Measurements from ENCODE around the gene PCDHGB7. TPM values are rescaled to one million over a fixed set of nuclear protein-coding genes. Genes with fewer than 3 reads are reported as not detected.
"Not testable (repeated sequence)": the region's sequence is repeated elsewhere in the genome, so short reads cannot be mapped to it uniquely, and the experiment has no call there.

PCDHGB7 gene
- 10 to 100 TPM; 12.3 to 19.3 (median 15.3) TPM for total RNA-seq

- TF ChIP-seq CTCF (IDR thresholded peaks at IDR 0.05): peak; percentile 35 to 74 (median 68)
- Histone ChIP-seq H3K36me3 (peaks cover 0 to 16% of the 10 kb centered on the region in 2 donors), H3K9me3 (peaks cover 0 to 98% (median 11%) of the 10 kb centered on the region in 3 donors), H3K4me3 (peak within 1 kb of the TSS; percentile 36 to 52), H3K27ac (peak within 1 kb of the TSS in 3 of 4 donors; percentile 56 to 70 (median 69)), H3K4me1 (peaks cover 0 to 23% (median 0%) of the 10 kb centered on the region in 3 donors)
- ATAC-seq: peak; percentile 87
- 8 to 10% methylated on average over 8 to 13 of the region's 47 CpGs for WGBS, 2 donors (ENCODE audit: low coverage in 1 of 2)
- not testable (repeated sequence) for H3K27me3 ChIP-seq
These were observed at the start of gene PCDHGB7 for GRCh38 chr5:141417494-141418172. Gene PCDHGB7 (plus strand): TSS chr5:141417677. CDS start chr5:141417860, 183 bp downstream.

- H3K36me3 ChIP-seq: no peaks in the 10 kb centered on the region
- H3K27me3 ChIP-seq: peaks cover 23% of the 10 kb centered on the region
- ATAC-seq: no peak
- H3K9me3 ChIP-seq: peaks cover 3 to 100% (median 9%) of the 10 kb centered on the region in 3 donors
- no peak for TF ChIP-seq EP300 (IDR thresholded peaks at IDR 0.05)
- TF ChIP-seq POLR2A (IDR thresholded peaks at IDR 0.05): no peak
- TF ChIP-seq POLR2AphosphoS5 (IDR thresholded peaks at IDR 0.05): no peak
- peak in 1 of 4 experiments; percentile 25 for TF ChIP-seq CTCF (IDR thresholded peaks at IDR 0.05)
- H3K4me1 ChIP-seq: no peaks in the 10 kb centered on the region
- peak within 1 kb of the TSS in 1 of 2 donors; percentile 25 for H3K4me3 ChIP-seq
- WGBS, 2 donors (ENCODE audit: low coverage in 1 of 2): 20 to 23% methylated on average over 13 to 22 of the region's 32 CpGs
- H3K27ac ChIP-seq: no peak within 1 kb of the TSS
These were observed 47.3 kb upstream of the PCDHGB7 start, which contains the start of gene PCDHGB3 for GRCh38 chr5:141369994-141370848. Gene PCDHGB3 (plus strand): TSS chr5:141370242. CDS start chr5:141370395, 153 bp downstream.

- Histone ChIP-seq H3K36me3 (no peaks in the 10 kb centered on the region), H3K9me3 (peaks cover 3 to 100% (median 6%) of the 10 kb centered on the region in 3 donors), H3K4me1 (no peaks in the 10 kb centered on the region), H3K27me3 (peaks cover 10% of the 10 kb centered on the region), H3K27ac (no peak overlapping the region), H3K4me3 (no peak overlapping the region)
- TF ChIP-seq POLR2A (IDR thresholded peaks at IDR 0.05) (no peak), POLR2AphosphoS5 (IDR thresholded peaks at IDR 0.05) (no peak), EP300 (IDR thresholded peaks at IDR 0.05) (no peak), CTCF (IDR thresholded peaks at IDR 0.05) (no peak)
- 27 to 34% methylated on average over 12 to 20 of the region's 69 CpGs for WGBS, 2 donors (ENCODE audit: low coverage in 1 of 2)
- no peak for ATAC-seq
These were observed 45.7 kb upstream of the PCDHGB7 start for GRCh38 chr5:141371572-141372475.

GRCh38 chr5:141373673-141374317 is 43.7 kb upstream of the PCDHGB7 start, which contains the start of gene PCDHGA6:
Gene PCDHGA6 (plus strand): TSS chr5:141373891. CDS start chr5:141374084, 193 bp downstream.
- peaks cover 0 to 3% of the 10 kb centered on the region in 2 donors for H3K36me3 ChIP-seq
- H3K27me3 ChIP-seq: peaks cover 10% of the 10 kb centered on the region
- H3K9me3 ChIP-seq: peaks cover 3 to 100% (median 6%) of the 10 kb centered on the region in 3 donors
- peak within 1 kb of the TSS in 1 of 4 donors; percentile 12 for H3K27ac ChIP-seq
- peak within 1 kb of the TSS in 1 of 2 donors; percentile 32 for H3K4me3 ChIP-seq
- no peaks in the 10 kb centered on the region for H3K4me1 ChIP-seq
- 6 to 8% methylated on average over 9 to 15 of the region's 27 CpGs for WGBS, 2 donors (ENCODE audit: low coverage in 1 of 2)
- peak in 3 of 4 experiments; percentile 15 to 40 (median 33) for TF ChIP-seq CTCF (IDR thresholded peaks at IDR 0.05)
- TF ChIP-seq POLR2A (IDR thresholded peaks at IDR 0.05): no peak
- no peak for ATAC-seq
